Measurements from ENCODE around the gene ALK.
A peak's percentile ranks its signal among the peaks of the same experiment; 100 is the strongest.

The ALK gene

GRCh38 chr2:29317801-29318485 is 603.4 kb downstream of the ALK start:
- DNase-seq (ENCODE audit: low read depth): no peak

- no peak for DNase-seq (ENCODE audit: low read depth)
Measured at GRCh38 chr2:29317077-29317517, 604.3 kb downstream of the ALK start.

GRCh38 chr2:29314816-29315571 is 606.4 kb downstream of the ALK start:
- peak; percentile 11 for DNase-seq (ENCODE audit: low read depth)

GRCh38 chr2:29311458-29311857 is 609.9 kb downstream of the ALK start:
- DNase-seq (ENCODE audit: low read depth): no peak

GRCh38 chr2:29310650-29311348 is 610.6 kb downstream of the ALK start:
- DNase-seq (ENCODE audit: low read depth): no peak

GRCh38 chr2:29309090-29310029 is 612.0 kb downstream of the ALK start:
- peak; percentile 4 for DNase-seq (ENCODE audit: low read depth)

- no peak for DNase-seq (ENCODE audit: low read depth)
Measured at GRCh38 chr2:29308366-29308765, 613.0 kb downstream of the ALK start.

- no peak for DNase-seq (ENCODE audit: low read depth)
Measured at GRCh38 chr2:29307519-29307918, 613.9 kb downstream of the ALK start.

GRCh38 chr2:29305762-29306161 is 615.6 kb downstream of the ALK start:
- DNase-seq (ENCODE audit: low read depth): no peak

- DNase-seq (ENCODE audit: low read depth): no peak
Measured at GRCh38 chr2:29304399-29305060, 616.9 kb downstream of the ALK start.

GRCh38 chr2:29296585-29296984 is 624.8 kb downstream of the ALK start:
- no peak for DNase-seq (ENCODE audit: low read depth)

GRCh38 chr2:29295845-29296244 is 625.5 kb downstream of the ALK start:
- DNase-seq (ENCODE audit: low read depth): no peak

- no peak for DNase-seq (ENCODE audit: low read depth)
Measured at GRCh38 chr2:29293830-29294438, 627.5 kb downstream of the ALK start.

- no peak for DNase-seq (ENCODE audit: low read depth)
Measured at GRCh38 chr2:29290293-29291047, 630.9 kb downstream of the ALK start.

- DNase-seq (ENCODE audit: low read depth): no peak
Measured at GRCh38 chr2:29284671-29285070, 636.7 kb downstream of the ALK start.

- no peak for DNase-seq (ENCODE audit: low read depth)
Measured at GRCh38 chr2:29281916-29282247, 639.5 kb downstream of the ALK start.

- DNase-seq (ENCODE audit: low read depth): no peak
Measured at GRCh38 chr2:29281086-29281915, 640.1 kb downstream of the ALK start.

GRCh38 chr2:29278966-29279365 is 642.4 kb downstream of the ALK start:
- no peak for DNase-seq (ENCODE audit: low read depth)

GRCh38 chr2:29276151-29276550 is 645.2 kb downstream of the ALK start:
- no peak for DNase-seq (ENCODE audit: low read depth)
